ENCODE measurements around the gene LRRC8E.

LRRC8E gene

DNA sequence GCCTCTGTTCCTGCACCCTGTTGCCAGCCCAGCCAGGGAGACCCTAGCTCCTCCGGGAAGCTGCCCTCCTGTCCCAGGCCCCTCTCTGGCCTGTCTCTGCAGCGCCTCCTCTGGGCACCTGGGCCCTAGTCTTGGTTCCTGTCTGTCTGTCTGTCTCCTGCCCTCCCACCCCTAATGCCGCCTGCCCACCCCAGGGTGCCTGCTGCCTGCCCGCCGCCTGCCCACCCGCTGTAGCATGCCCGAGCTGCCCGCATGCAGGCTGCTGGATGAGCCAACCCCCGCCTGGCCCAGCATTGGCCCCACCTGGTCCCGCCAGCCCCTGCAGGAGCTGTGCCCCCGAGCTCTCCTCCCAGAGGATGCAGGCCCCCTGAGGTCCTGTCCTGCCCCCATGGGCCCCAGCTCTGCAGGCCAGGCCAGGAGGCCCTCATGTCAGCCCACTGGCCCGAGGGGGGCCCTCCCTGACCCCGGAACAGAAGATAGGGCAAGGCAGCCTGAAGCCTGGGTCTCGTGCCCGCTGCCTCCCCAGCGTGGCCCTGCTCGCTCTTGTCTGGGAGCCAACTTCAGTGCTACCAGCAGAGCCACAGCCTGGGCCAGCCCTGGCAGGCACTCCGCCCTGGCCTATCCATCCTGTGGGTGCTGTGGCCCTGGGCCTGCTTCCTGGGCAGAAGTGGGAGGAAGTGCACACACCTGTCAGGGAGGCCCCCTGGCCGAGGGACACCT is 20.6 kb downstream of the LRRC8E start:
- no peak for TF ChIP-seq CTCF (IDR thresholded peaks at IDR 0.05; ENCODE audit: low read depth, low read length)
- DNase-seq (ENCODE audit: low read depth, low spot score) = no peak
- in situ Hi-C loops (cut with HindIII; ENCODE audit: low sequenced_read_pairs) = no loop called here

DNA sequence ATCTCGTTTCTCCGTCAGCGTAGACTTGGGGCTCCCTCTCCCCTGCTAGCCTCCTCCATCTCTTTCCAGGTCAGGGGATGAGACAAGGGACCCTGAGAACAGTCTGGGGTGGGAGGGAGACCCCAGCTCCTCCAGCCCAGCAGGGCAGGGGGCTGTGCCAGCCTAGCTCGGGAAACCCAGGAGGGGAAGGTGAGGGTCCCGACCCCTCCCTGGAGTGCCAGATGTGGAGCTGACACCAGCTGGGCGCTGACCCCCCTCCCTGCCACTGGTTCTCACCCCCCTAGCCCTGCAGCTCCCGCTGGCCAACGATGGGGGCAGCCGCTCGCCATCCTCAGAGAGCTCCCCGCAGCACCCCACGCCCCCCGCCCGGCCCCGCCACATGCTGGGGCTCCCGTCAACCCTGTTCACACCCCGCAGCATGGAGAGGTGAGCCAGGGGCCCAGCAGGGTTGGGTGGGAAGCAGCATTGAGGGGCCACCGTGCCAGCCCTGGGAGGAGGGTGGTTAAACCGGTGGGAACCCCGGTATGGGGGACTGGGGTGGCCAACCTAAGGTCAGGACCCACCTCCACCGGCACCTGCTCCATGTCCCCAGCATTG is 21.3 kb downstream of the LRRC8E start:
- in situ Hi-C loops (cut with HindIII; ENCODE audit: low sequenced_read_pairs) = no loop called here

More for the DNA sequence above, 20.6 kb downstream of the LRRC8E start:
- H3K4me3 ChIP-seq (ENCODE audit: low read depth, low read length) = no peak overlapping the region

DNA sequence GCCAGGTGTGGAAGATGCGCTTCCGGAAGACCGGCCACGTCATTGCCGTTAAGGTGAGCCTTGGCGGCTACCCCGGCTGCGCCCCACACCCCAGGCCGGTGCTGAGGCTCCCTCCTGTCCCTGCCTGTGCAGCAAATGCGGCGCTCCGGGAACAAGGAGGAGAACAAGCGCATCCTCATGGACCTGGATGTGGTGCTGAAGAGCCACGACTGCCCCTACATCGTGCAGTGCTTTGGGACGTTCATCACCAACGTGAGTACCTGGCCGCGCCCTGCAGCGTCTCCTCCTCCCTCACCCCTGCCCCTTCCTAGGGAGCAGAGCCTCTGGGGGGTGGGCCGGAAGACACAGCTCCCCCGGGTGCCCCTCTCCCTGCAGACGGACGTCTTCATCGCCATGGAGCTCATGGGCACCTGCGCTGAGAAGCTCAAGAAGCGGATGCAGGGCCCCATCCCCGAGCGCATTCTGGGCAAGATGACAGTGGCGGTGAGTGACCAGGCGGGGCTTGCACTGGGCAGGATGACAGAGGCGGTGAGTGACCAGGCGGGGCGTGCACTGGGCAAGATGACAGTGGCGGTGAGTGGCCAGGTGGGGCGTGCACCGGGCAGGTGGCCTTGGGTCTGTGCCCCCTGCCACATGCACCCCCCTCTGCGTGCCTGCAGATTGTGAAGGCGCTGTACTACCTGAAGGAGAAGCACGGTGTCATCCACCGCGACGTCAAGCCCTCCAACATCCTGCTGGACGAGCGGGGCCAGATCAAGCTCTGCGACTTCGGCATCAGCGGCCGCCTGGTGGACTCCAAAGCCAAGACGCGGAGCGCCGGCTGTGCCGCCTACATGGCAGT is 22.2 kb downstream of the LRRC8E start:
- H3K4me3 ChIP-seq (ENCODE audit: low read depth, low read length) = no peak overlapping the region
- TF ChIP-seq CTCF (IDR thresholded peaks at IDR 0.05; ENCODE audit: low read depth, low read length) = no peak
- no peak for DNase-seq (ENCODE audit: low read depth, low spot score)
- in situ Hi-C loops (cut with HindIII; ENCODE audit: low sequenced_read_pairs) = no loop called here

More for the DNA sequence above, 21.3 kb downstream of the LRRC8E start:
- TF ChIP-seq CTCF (IDR thresholded peaks at IDR 0.05; ENCODE audit: low read depth, low read length) = no peak
- no peak for DNase-seq (ENCODE audit: low read depth, low spot score)
- H3K4me3 ChIP-seq (ENCODE audit: low read depth, low read length) = no peak overlapping the region

- in situ Hi-C loops (cut with HindIII; ENCODE audit: low sequenced_read_pairs) = no loop called here
- no peak for TF ChIP-seq CTCF (IDR thresholded peaks at IDR 0.05; ENCODE audit: low read depth, low read length)
Observed at GRCh38 chr19:7911508-7912143, 23.3 kb downstream of the LRRC8E start.

GRCh38 chr19:7912144-7912696 is 23.9 kb downstream of the LRRC8E start:
- no peak for DNase-seq (ENCODE audit: low read depth, low spot score)
- no peak for TF ChIP-seq CTCF (IDR thresholded peaks at IDR 0.05; ENCODE audit: low read depth, low read length)
- no peak overlapping the region for H3K4me3 ChIP-seq (ENCODE audit: low read depth, low read length)
- in situ Hi-C loops (cut with HindIII; ENCODE audit: low sequenced_read_pairs) = no loop called here

More at GRCh38 chr19:7911508-7912143, 23.3 kb downstream of the LRRC8E start:
- no peak for DNase-seq (ENCODE audit: low read depth, low spot score)
- no peak overlapping the region for H3K4me3 ChIP-seq (ENCODE audit: low read depth, low read length)

Data from astrocyte of the spinal cord (primary cell).